ENCODE data around the gene TRIM10.
A peak's percentile ranks its signal among the peaks of the same experiment; 100 is the strongest.

Gene TRIM10

GRCh38 chr6:30152016-30152673, 8.9 kb downstream of the TRIM10 start:
- Histone ChIP-seq H3K4me3 (no peak overlapping the region), H3K9ac (no peak overlapping the region), H4K20me1 (no peaks in the 10 kb centered on the region), H3K9me3 (replicated peaks in 1 of 11) (no peaks in the 10 kb centered on the region), H3K36me3 (no peaks in the 10 kb centered on the region), H3K4me1 (peaks cover 5 to 26% (median 12%) of the 10 kb centered on the region in 10 experiments; a peak in 19 of 20 replicates), H3K4me2 (peak overlapping the region in 3 of 11 experiments; percentile 37 to 63 (median 47); a peak in 4 of 22 replicates), H3K27ac (no peak overlapping the region), H3K27me3 (no peaks in the 10 kb centered on the region)
- no peak for TF ChIP-seq Cebpa-rat (IDR thresholded peaks at IDR 0.05)

- Histone ChIP-seq H3K27me3 (no peaks in the 10 kb centered on the region), H4K20me1 (no peaks in the 10 kb centered on the region), H3K9ac (no peak overlapping the region), H3K36me3 (no peaks in the 10 kb centered on the region), H3K9me3 (replicated peaks in 1 of 11) (no peaks in the 10 kb centered on the region), H3K4me2 (peak overlapping the region in 10 of 11 experiments; percentile 6 to 63 (median 39); a peak in 14 of 22 replicates), H3K27ac (no peak overlapping the region), H3K4me3 (no peak overlapping the region), H3K4me1 (peaks cover 11 to 26% (median 17%) of the 10 kb centered on the region in 10 experiments; a peak in 19 of 20 replicates)
- TF ChIP-seq Cebpa-rat (IDR thresholded peaks at IDR 0.05) = no peak
Measured at GRCh38 chr6:30151580-30151979, 9.4 kb downstream of the TRIM10 start.

- no peak for TF ChIP-seq Cebpa-rat (IDR thresholded peaks at IDR 0.05)
- Histone ChIP-seq H3K4me3 (no peak overlapping the region), H4K20me1 (no peaks in the 10 kb centered on the region), H3K9ac (no peak overlapping the region), H3K9me3 (replicated peaks in 1 of 11) (no peaks in the 10 kb centered on the region), H3K36me3 (no peaks in the 10 kb centered on the region), H3K4me2 (peak overlapping the region in 6 of 11 experiments; percentile 20 to 63 (median 44); a peak in 7 of 22 replicates), H3K27me3 (no peaks in the 10 kb centered on the region), H3K27ac (no peak overlapping the region), H3K4me1 (peaks cover 13 to 26% (median 17%) of the 10 kb centered on the region in 10 experiments; a peak in 19 of 20 replicates)
Measured at GRCh38 chr6:30150671-30151395, 10.2 kb downstream of the TRIM10 start.

- H3K27ac ChIP-seq = no peak overlapping the region
- no peak for TF ChIP-seq Cebpa-rat (IDR thresholded peaks at IDR 0.05)
- no peaks in the 10 kb centered on the region for H3K9me3 ChIP-seq (replicated peaks in 1 of 11)
- no peak overlapping the region for H3K9ac ChIP-seq
- no peaks in the 10 kb centered on the region for H3K27me3 ChIP-seq
- no peaks in the 10 kb centered on the region for H3K36me3 ChIP-seq
- H4K20me1 ChIP-seq = no peaks in the 10 kb centered on the region
- no peak overlapping the region for H3K4me3 ChIP-seq
- peak overlapping the region in 5 of 11 experiments; percentile 25 to 63 (median 40); a peak in 8 of 22 replicates for H3K4me2 ChIP-seq
- H3K4me1 ChIP-seq = peaks cover 13 to 26% (median 17%) of the 10 kb centered on the region in 10 experiments; a peak in 19 of 20 replicates
Measured at GRCh38 chr6:30149858-30150550, 11.0 kb downstream of the TRIM10 start.

- Histone ChIP-seq H4K20me1 (no peaks in the 10 kb centered on the region), H3K27ac (no peak overlapping the region), H3K36me3 (no peaks in the 10 kb centered on the region), H3K4me2 (peak overlapping the region in 2 of 11 experiments; percentile 12 to 47; a peak in 3 of 22 replicates), H3K9ac (no peak overlapping the region), H3K27me3 (no peaks in the 10 kb centered on the region), H3K9me3 (replicated peaks in 1 of 11) (no peaks in the 10 kb centered on the region), H3K4me3 (no peak overlapping the region), H3K4me1 (peaks cover 13 to 26% (median 17%) of the 10 kb centered on the region in 10 experiments; a peak in 19 of 20 replicates)
- TF ChIP-seq Cebpa-rat (IDR thresholded peaks at IDR 0.05) = no peak
Measured at GRCh38 chr6:30149234-30149633, 11.8 kb downstream of the TRIM10 start.

- peaks cover 13 to 26% (median 17%) of the 10 kb centered on the region in 10 experiments; a peak in 19 of 20 replicates for H3K4me1 ChIP-seq
- peak overlapping the region in 8 of 11 experiments; percentile 22 to 61 (median 46); a peak in 15 of 22 replicates for H3K4me2 ChIP-seq
- H4K20me1 ChIP-seq = no peaks in the 10 kb centered on the region
- no peak for TF ChIP-seq Cebpa-rat (IDR thresholded peaks at IDR 0.05)
- H3K9ac ChIP-seq = no peak overlapping the region
- H3K27ac ChIP-seq = no peak overlapping the region
- no peaks in the 10 kb centered on the region for H3K36me3 ChIP-seq
- no peaks in the 10 kb centered on the region for H3K27me3 ChIP-seq
- H3K4me3 ChIP-seq = no peak overlapping the region
- no peaks in the 10 kb centered on the region for H3K9me3 ChIP-seq (replicated peaks in 1 of 11)
Measured at GRCh38 chr6:30147096-30147495, 13.9 kb downstream of the TRIM10 start.

GRCh38 chr6:30145818-30146217, 15.2 kb downstream of the TRIM10 start:
- Histone ChIP-seq H3K27me3 (no peaks in the 10 kb centered on the region), H3K36me3 (no peaks in the 10 kb centered on the region), H3K4me1 (peaks cover 10 to 20% (median 13%) of the 10 kb centered on the region in 10 experiments; a peak in 17 of 20 replicates), H3K9ac (no peak overlapping the region), H3K4me2 (no peak overlapping the region), H3K4me3 (no peak overlapping the region), H3K9me3 (replicated peaks in 1 of 11) (no peaks in the 10 kb centered on the region), H3K27ac (no peak overlapping the region), H4K20me1 (no peaks in the 10 kb centered on the region)
- no peak for TF ChIP-seq Cebpa-rat (IDR thresholded peaks at IDR 0.05)

GRCh38 chr6:30144811-30145210, 16.2 kb downstream of the TRIM10 start:
- no peak for TF ChIP-seq Cebpa-rat (IDR thresholded peaks at IDR 0.05)
- no peak overlapping the region for H3K9ac ChIP-seq
- H3K36me3 ChIP-seq = no peaks in the 10 kb centered on the region
- no peaks in the 10 kb centered on the region for H3K27me3 ChIP-seq
- no peak overlapping the region for H3K27ac ChIP-seq
- no peaks in the 10 kb centered on the region for H3K9me3 ChIP-seq (replicated peaks in 1 of 11)
- H3K4me2 ChIP-seq = no peak overlapping the region
- H4K20me1 ChIP-seq = no peaks in the 10 kb centered on the region
- H3K4me3 ChIP-seq = no peak overlapping the region
- peaks cover 0 to 16% (median 10%) of the 10 kb centered on the region in 10 experiments; a peak in 15 of 20 replicates for H3K4me1 ChIP-seq

GRCh38 chr6:30143780-30144179, 17.2 kb downstream of the TRIM10 start:
- H3K27ac ChIP-seq = no peak overlapping the region
- peaks cover 0 to 16% (median 10%) of the 10 kb centered on the region in 10 experiments; a peak in 12 of 20 replicates for H3K4me1 ChIP-seq
- no peak overlapping the region for H3K4me3 ChIP-seq
- H4K20me1 ChIP-seq = no peaks in the 10 kb centered on the region
- H3K9ac ChIP-seq = no peak overlapping the region
- H3K36me3 ChIP-seq = no peaks in the 10 kb centered on the region
- H3K4me2 ChIP-seq = no peak overlapping the region
- no peaks in the 10 kb centered on the region for H3K9me3 ChIP-seq (replicated peaks in 1 of 11)
- no peak for TF ChIP-seq Cebpa-rat (IDR thresholded peaks at IDR 0.05)
- H3K27me3 ChIP-seq = no peaks in the 10 kb centered on the region

All from BLaER1 treated with 17β-estradiol and CSF1 and Interleukin-3, amounts not matched to agents 10 nM and 100 nM (cell line).